Smooth muscle cell of the umbilical artery (primary cell): ENCODE data around the gene PWWP2A. TPM values are rescaled to one million over a fixed set of nuclear protein-coding genes. Genes with fewer than 3 reads are reported as not detected.

ENCODE experiments used
- total RNA-seq: library from RNA; depleted of rRNA; stranded (reverse); fragments of >200 nt; gene quantifications from 2 replicates; pipeline ENCODE4 v1.2.3, GENCODE V29; 2014

Gene PWWP2A
- 22.0 and 34.5 TPM in 2 replicates for total RNA-seq

GRCh38 chr5:160119142-160119904 is at the start of gene PWWP2A:
PWWP2A (minus strand) TSS chr5:160119450; CDS start chr5:160119388, 62 bp downstream.

Other genes starting within 250 kb of the PWWP2A start
- gene ADRA1B, start 203.0 kb downstream of the PWWP2A start, total RNA-seq, result under 0.01 and 0.23 TPM in 2 replicates
- 49.9 and 63.5 TPM in 2 replicates for gene TTC1, start 110.3 kb downstream of the PWWP2A start, total RNA-seq
- 0.55 TPM in 1 of 2 replicates, not detected in the other for gene FABP6, start 110.1 kb upstream of the PWWP2A start, total RNA-seq
- 3.3 and 4.1 TPM in 2 replicates for gene CCNJL, start 193.1 kb upstream of the PWWP2A start, total RNA-seq